Measurements from ENCODE around the gene PNPLA1. TPM values are rescaled to one million over a fixed set of nuclear protein-coding genes. Genes with fewer than 3 reads are reported as not detected.

PNPLA1 gene
- polyA plus RNA-seq, 1 donor (not counting 4 experiments of a cell fraction or from before 2014, with no cell fraction given) = 0.14 TPM

- no peak for FAIRE-seq
- no peak for DNase-seq (ENCODE audit: low read depth, low spot score)
- no peaks in the 10 kb centered on the region for H3K9me1 ChIP-seq (ENCODE audit: control insufficient read depth, extremely low read depth, insufficient read depth, low read length)
- no peak overlapping the region for H2AFZ ChIP-seq (ENCODE audit: control insufficient read depth, low read length)
- TF ChIP-seq CTCF (optimal IDR thresholded peaks at IDR 0.05 in 1 of 3, IDR thresholded peaks at IDR 0.05 in 1 of 3, conservative IDR thresholded peaks at IDR 0.05 in 1 of 3; ENCODE audit: extremely low read depth in 1 of 3, insufficient read depth in 2 of 3, low read length in 3 of 3) (no peak), EZH2 (IDR thresholded peaks at IDR 0.05; ENCODE audit: low read length) (no peak)
- no peak overlapping the region for H3K4me3 ChIP-seq (ENCODE audit: control insufficient read depth in 2 of 3, extremely low read depth in 1 of 3, insufficient read depth in 2 of 3, low read depth in 1 of 3, low read length in 3 of 3)
- no peaks in the 10 kb centered on the region for H3K27me3 ChIP-seq (ENCODE audit: control insufficient read depth, extremely low read depth, insufficient read depth, low read length)
- no peak overlapping the region for H3K9ac ChIP-seq (ENCODE audit: control insufficient read depth, extremely low read depth, insufficient read depth, low read length)
- H4K20me1 ChIP-seq (ENCODE audit: control insufficient read depth, extremely low read depth, insufficient read depth, low read length) = no peaks in the 10 kb centered on the region
- H3K27ac ChIP-seq (ENCODE audit: control insufficient read depth, insufficient read depth, low read length) = no peak overlapping the region
- no peaks in the 10 kb centered on the region for H3K9me3 ChIP-seq (ENCODE audit: control insufficient read depth, low read depth, low read length)
- H3K4me2 ChIP-seq (ENCODE audit: control insufficient read depth, extremely low read depth, insufficient read depth, low read depth, low read length) = no peak overlapping the region
- H3K79me2 ChIP-seq (ENCODE audit: control insufficient read depth, insufficient read depth, low read length) = no peaks in the 10 kb centered on the region
- H3K36me3 ChIP-seq (ENCODE audit: control insufficient read depth in 2 of 2, extremely low read depth in 1 of 2, insufficient read depth in 2 of 2, low read length in 2 of 2) = no peaks in the 10 kb centered on the region
- no peaks in the 10 kb centered on the region for H3K4me1 ChIP-seq (ENCODE audit: control insufficient read depth, extremely low read depth, insufficient read depth, low read length)
- dilution Hi-C loops (cut with MboI; ENCODE audit: extremely low pct_ligation_motif_present, low sequenced_read_pairs) = no loop called here
Observed at GRCh38 chr6:36355819-36356218, 86.0 kb downstream of the PNPLA1 start.

DNA sequence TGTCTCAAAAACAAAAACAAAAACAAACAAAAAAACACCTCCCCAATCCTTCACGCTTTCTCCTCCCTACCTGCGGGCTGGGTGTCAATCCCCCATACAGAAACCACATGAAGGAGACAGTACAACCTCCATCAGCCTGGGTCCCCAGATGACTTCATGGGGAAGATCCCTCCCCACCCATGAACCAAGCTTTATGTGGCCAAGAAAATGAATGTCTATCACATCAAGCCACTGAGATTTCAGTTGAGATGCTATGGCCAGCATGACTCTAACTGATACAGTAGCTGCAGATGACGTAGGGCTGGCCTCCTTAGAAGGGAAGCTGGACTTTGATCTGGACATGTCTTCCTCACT is 88.0 kb downstream of the PNPLA1 start:
- DNase-seq (ENCODE audit: low read depth, low spot score) (no peak), FAIRE-seq (no peak)
- H3K9ac ChIP-seq (ENCODE audit: control insufficient read depth, extremely low read depth, insufficient read depth, low read length) = no peak overlapping the region
- no peaks in the 10 kb centered on the region for H3K36me3 ChIP-seq (ENCODE audit: control insufficient read depth in 2 of 2, extremely low read depth in 1 of 2, insufficient read depth in 2 of 2, low read length in 2 of 2)
- H4K20me1 ChIP-seq (ENCODE audit: control insufficient read depth, extremely low read depth, insufficient read depth, low read length) = no peaks in the 10 kb centered on the region
- H3K4me2 ChIP-seq (ENCODE audit: control insufficient read depth, extremely low read depth, insufficient read depth, low read depth, low read length) = no peak overlapping the region
- H3K27me3 ChIP-seq (ENCODE audit: control insufficient read depth, extremely low read depth, insufficient read depth, low read length) = peaks cover 2% of the 10 kb centered on the region
- no peaks in the 10 kb centered on the region for H3K9me1 ChIP-seq (ENCODE audit: control insufficient read depth, extremely low read depth, insufficient read depth, low read length)
- no peak overlapping the region for H3K4me3 ChIP-seq (ENCODE audit: control insufficient read depth in 2 of 3, extremely low read depth in 1 of 3, insufficient read depth in 2 of 3, low read depth in 1 of 3, low read length in 3 of 3)
- H2AFZ ChIP-seq (ENCODE audit: control insufficient read depth, low read length) = no peak overlapping the region
- no peak for TF ChIP-seq CTCF (optimal IDR thresholded peaks at IDR 0.05 in 1 of 3, IDR thresholded peaks at IDR 0.05 in 1 of 3, conservative IDR thresholded peaks at IDR 0.05 in 1 of 3; ENCODE audit: extremely low read depth in 1 of 3, insufficient read depth in 2 of 3, low read length in 3 of 3)
- no peak for TF ChIP-seq EZH2 (IDR thresholded peaks at IDR 0.05; ENCODE audit: low read length)
- no peaks in the 10 kb centered on the region for H3K79me2 ChIP-seq (ENCODE audit: control insufficient read depth, insufficient read depth, low read length)
- dilution Hi-C loops (cut with MboI; ENCODE audit: extremely low pct_ligation_motif_present, low sequenced_read_pairs) = no loop called here
- H3K9me3 ChIP-seq (ENCODE audit: control insufficient read depth, low read depth, low read length) = no peaks in the 10 kb centered on the region
- H3K4me1 ChIP-seq (ENCODE audit: control insufficient read depth, extremely low read depth, insufficient read depth, low read length) = no peaks in the 10 kb centered on the region
- H3K27ac ChIP-seq (ENCODE audit: control insufficient read depth, insufficient read depth, low read length) = no peak overlapping the region

Other genes with a start within 250 kb of the PNPLA1 start
- 0.02 to 0.18 TPM (median 0.04 TPM) in 3 replicates for gene SLC26A8, start 245.4 kb upstream of the PNPLA1 start, polyA plus RNA-seq
- gene MAPK14, start 242.3 kb upstream of the PNPLA1 start, polyA plus RNA-seq = 43.7 to 52.4 TPM (median 44.6 TPM) in 3 replicates
- gene MAPK13, start 139.5 kb upstream of the PNPLA1 start, polyA plus RNA-seq = 15.7 to 31.3 TPM (median 19.3 TPM) in 3 replicates
- 3.5 to 6.0 TPM (median 4.8 TPM) in 3 replicates for gene BRPF3, start 73.3 kb upstream of the PNPLA1 start, polyA plus RNA-seq
- not detected in 3 replicates for gene BNIP5, start 66.8 kb downstream of the PNPLA1 start, polyA plus RNA-seq
- gene ETV7, start 117.6 kb downstream of the PNPLA1 start, polyA plus RNA-seq = 0.22 to 0.27 TPM (median 0.25 TPM) in 3 replicates
- gene PXT1, start 172.8 kb downstream of the PNPLA1 start, polyA plus RNA-seq = 0.06 to 0.08 TPM (median 0.06 TPM) in 3 replicates
- 23.3 to 31.8 TPM (median 24.8 TPM) in 3 replicates for gene KCTD20, start 172.9 kb downstream of the PNPLA1 start, polyA plus RNA-seq

Measured in keratinocyte (primary cell).